ELF-1 (cell line): ENCODE results near the gene BUD23.
"Not testable (repeated sequence)": the region's sequence is repeated elsewhere in the genome, so short reads cannot be mapped to it uniquely, and the experiment has no call there.

Experiments used
- DNase-seq: peaks from one replicate; pipeline ENCODE4 v3.0.0-alpha.2; 2016; ENCODE audit warnings: low read depth, low spot score

The BUD23 gene

GRCh38 chr7:73683056-73683787 is at the start of gene BUD23, which contains the start of gene DNAJC30:
TSS of gene BUD23 (plus strand) at chr7:73683597. CDS start at chr7:73683626, 29 bp downstream.
TSS of gene DNAJC30 (minus strand) at chr7:73683453. CDS start at chr7:73683423, 30 bp downstream.
- peak; percentile 95 for DNase-seq

DNA sequence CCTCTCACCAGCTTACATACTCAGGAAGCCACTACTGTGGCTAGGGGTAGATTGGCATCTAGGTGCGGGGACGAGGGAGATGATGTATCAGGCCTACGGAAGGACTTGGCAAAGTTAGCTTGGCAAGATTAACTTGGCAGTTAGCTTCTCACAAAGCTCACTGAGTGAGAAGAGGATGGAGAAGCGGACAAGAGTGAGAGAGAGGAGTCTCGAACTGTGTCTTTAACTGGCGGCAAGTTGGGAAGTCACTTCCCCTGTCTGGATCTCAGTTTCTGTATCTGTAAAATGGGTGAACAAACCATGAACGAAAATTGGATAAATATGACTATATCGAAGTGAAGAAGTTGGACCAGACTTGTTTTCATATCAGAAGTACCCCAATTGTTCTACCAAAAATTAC is 49.6 kb upstream of the BUD23 start:
- DNase-seq, result no peak

DNA sequence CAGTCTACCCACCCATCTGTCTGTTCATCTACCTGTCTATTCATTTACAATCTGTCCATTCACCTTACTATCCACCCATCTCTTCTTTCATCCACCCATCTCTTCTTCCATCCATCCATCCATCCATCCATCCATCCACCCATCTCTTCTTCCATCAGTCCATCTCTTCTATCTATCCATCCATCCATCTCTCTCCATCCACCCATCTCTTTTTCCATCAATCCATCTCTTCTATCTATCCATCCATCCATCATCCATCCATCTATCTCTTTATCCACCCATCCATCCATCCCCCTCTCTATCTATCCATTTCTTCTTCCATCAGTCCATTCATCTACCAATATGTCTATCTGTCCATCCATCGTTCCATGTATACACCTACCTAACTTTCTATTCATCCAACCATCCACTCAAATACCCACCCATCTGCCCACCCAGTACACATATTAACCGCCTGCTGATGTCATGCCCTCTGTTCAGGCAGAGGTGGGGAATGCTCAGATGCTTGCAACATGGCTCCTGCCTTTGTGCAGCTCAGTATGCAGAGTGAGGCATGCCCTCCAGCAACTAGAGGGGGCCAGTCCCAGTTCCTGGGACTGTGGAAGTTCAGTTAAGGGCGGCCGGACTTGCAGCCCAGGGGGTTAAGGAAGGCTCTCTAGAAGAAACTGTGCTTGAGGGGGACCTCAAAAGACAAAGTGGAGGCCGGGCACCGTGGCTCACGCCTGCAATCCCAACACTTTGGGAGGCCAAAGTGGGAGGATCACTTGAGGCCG is 47.8 kb upstream of the BUD23 start:
- peak; percentile 58 for DNase-seq

DNA sequence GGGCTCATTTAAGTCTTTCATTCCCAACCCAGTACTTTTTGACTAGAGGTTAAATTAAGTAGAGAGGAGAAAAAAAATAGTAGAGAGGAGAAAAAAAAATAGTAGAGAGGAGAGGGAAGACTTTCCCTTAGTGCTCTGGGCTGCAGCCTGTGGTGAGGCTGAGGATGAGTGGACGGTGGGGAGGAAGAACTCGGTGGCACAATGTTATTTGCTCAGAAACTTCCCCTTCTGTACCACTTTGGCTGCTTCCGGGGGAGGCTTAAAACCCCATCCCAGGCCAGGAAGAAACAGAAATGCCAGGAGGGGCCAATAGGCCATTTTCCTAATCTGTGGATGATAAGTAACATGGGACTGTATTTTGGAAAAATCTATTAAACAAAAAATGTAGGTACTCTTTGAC is 44.5 kb upstream of the BUD23 start:
- no peak for DNase-seq

GRCh38 chr7:73642834-73643233 is 40.6 kb upstream of the BUD23 start:
- DNase-seq, result no peak

GRCh38 chr7:73644688-73645286 is 38.6 kb upstream of the BUD23 start:
- no peak for DNase-seq

GRCh38 chr7:73645643-73646174 is 37.7 kb upstream of the BUD23 start:
- DNase-seq, result no peak

DNA sequence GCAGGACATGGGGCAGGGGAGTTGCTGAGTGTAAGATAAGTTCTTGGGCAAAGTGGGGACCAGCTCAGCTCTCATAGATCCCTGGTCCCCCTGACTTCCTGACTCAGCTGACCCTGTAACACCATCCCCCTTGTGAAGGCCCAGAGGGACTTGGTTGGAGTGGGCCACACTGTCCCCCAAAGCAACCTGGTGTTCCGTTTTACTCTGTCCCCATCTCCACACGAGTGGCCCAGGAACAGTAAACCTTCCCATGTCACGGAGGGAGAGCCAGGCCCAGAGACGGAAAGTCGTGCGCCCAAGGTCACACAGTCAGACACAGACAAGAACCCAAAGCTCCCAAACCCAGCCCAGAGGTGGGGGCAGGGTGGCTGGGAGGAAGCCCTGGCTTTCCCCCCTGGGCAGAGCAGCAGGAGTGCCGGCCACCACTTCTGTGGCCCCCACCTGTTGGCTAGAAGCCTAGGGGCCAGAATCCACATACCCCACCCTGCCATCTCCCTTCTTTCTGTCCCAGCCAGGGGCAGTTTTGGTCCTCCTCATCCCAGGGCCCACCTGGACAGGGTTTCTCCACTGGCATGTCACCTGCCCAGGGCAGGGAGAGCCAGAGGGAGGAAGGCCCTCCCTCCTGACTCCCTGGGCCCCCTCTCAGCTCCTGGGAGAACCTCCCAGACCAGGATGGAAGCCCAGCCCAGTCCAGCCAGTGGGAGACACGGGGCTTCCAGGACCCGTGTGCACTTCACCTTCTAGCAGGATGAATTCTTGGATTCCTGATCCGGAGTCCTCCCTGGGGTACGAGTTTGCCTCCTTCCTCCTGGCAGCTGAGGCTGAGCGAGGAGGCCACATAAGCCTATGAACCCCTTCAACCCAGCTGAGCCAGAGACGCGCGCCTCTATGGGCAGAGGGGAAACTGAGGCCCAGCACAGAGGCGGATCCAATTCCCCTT is 36.3 kb upstream of the BUD23 start:
- no peak for DNase-seq

- no peak for DNase-seq
Measured at GRCh38 chr7:73647725-73648592, 35.4 kb upstream of the BUD23 start.

GRCh38 chr7:73648593-73649332 is 34.6 kb upstream of the BUD23 start:
- DNase-seq, result no peak

DNA sequence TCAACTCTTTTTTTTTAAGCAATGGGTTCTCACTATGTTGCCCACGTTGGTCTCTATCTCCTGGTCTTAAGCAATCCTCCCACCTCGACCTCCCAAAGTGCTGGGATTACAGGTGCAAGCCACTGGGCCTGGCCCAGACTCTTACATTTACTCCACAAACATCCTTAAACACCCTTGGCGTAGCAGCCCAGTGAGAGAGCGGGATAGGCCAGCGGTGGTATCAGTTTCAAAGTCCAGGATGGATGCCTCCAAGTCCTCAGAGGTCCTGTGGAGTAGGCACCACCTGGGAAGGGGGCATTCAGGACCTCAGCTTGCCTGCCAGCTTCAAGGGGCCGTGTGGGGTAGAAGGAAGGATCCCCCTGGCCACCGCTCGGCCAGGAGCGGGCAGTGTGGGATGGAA is 33.8 kb upstream of the BUD23 start:
- DNase-seq, result no peak

GRCh38 chr7:73650524-73650923 is 32.9 kb upstream of the BUD23 start:
- DNase-seq, result no peak

DNA sequence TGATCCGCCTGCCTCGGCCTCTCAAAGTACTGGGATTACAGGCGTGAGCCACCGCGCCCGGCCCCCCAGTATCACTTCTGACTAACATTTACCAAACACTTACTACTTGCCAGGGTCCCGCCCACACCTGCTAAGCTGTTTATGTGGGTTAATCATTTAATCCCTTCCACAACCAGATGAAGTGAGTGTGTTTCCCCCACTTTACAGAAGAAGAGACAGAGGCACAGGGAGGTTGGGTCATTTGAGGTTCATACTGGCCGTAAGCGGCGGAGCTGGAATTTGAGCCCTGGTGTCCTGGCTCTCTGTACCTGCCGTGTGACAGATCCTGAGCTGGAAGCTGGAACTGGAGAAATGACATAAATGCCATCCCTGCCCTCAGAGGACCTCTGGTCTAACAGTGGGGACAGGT is 30.9 kb upstream of the BUD23 start:
- DNase-seq, result no peak

- not testable (repeated sequence) for DNase-seq
Measured at GRCh38 chr7:73655309-73655708, 28.1 kb upstream of the BUD23 start.

DNA sequence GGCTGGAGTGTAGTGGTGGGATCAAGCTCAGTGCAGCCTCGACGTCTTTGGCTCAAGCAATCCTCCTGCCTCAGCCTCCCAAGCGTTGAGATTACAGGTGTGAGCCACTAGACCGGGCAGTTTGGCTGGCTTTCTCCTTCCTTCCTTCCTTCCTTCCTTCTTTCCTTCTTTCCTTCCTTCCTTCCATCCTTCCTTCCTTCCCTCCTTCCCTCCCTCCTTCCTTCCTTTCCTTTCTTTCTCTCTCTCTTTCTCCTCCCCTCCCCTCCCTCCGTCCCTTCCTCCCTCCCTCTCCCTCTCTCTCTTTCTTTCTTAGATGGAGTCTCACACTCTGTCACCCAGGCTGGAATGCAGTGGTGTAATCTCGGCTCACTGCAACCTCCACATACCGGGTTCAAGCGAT is 23.4 kb upstream of the BUD23 start:
- DNase-seq, result no peak

DNA sequence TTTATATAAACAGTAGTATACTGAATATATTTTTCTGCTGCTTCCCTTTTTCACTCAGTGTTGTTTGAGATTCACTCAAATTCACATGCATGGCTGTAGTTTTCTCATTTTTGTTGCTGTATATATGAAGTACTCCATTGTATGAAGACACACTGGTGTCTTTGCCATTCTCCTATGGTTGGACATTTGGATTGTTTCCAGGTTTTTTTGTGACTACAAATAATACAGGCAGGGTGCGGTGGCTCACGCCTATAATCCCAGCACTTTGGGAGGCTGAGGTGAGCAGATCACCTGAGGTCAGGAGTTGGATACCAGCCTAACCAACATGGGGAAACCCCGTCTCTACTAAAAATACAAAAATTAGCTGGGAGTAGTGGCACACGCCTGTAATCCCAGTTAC is 22.8 kb upstream of the BUD23 start:
- DNase-seq, result not testable (repeated sequence)

DNA sequence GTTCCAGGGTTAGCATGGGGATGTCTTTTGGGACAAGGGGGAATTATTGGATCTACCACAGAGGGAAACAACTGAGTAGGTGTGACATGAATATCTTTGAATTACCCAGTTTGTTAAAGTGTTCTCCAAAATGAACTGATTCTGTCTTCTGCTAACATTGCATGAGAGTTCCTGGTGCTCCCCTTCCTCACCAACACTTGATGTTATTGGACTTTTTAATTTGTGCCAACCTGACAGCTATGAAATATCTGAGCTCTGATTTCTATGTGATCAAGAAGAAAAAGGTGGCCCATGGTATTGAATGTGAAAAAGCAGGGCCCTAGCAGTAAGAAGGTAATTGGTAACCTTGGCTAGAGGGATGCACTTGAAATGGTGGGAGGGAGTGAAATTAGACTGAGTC is 20.4 kb upstream of the BUD23 start:
- no peak for DNase-seq

DNA sequence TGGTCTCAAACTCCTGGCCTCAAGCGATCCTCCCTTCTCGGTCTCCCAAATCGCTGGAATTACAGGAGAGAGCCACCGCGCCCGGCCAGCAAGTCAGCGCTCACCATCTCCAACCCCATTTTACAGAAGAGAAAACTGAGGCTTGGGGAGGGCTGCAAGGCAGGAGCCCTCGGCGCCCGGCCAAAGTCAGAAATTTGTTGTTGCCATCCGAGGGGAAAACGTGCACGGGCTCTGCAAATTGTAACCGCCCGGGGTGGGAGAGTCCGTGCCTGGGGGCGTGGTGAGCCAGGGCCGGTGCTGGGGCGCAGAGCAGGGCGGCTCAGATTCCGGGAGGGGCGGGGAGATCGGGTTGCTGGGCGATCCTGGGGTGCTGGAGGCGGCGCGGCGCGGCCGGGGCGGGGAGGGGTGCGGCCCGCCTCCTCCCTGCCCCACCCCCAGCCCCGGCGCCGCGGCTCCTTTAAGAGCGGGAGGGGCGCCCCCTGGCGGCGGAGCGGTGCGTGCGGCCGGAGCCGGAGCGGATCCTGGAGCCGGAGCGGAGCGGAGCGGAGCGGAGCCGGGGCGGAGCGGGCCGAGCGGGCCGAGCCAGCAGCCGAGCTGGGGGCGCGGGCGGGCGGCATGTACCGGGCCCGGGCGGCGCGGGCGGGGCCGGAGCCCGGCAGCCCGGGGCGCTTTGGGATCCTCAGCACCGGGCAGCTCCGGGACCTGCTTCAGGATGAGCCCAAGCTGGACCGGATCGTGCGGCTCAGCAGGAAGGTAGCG is 15.9 kb upstream of the BUD23 start, which contains the start of gene VPS37D:
Gene VPS37D, plus strand, starts transcription at position 488 of the 759 bp plus-strand sequence. Its CDS starts 128 bp downstream, at position 616.
- peak; percentile 86 for DNase-seq
